ENCODE data around the gene LSMEM2. TPM values are rescaled to one million over a fixed set of nuclear protein-coding genes. Genes with fewer than 3 reads are reported as not detected.

LSMEM2 gene
- polyA plus RNA-seq, 1 donor (not counting 4 experiments of a cell fraction or from before 2014, with no cell fraction given), result not detected

- no peak for DNase-seq (ENCODE audit: low read depth, low spot score)
- H3K27me3 ChIP-seq (ENCODE audit: control insufficient read depth, extremely low read depth, insufficient read depth, low read length), result peaks cover 7% of the 10 kb centered on the region
- peaks cover 36% of the 10 kb centered on the region for H3K4me1 ChIP-seq (ENCODE audit: control insufficient read depth, extremely low read depth, insufficient read depth, low read length)
- dilution Hi-C loops (cut with MboI; ENCODE audit: extremely low pct_ligation_motif_present, low sequenced_read_pairs), result no loop called here
- H3K4me3 ChIP-seq (ENCODE audit: control insufficient read depth in 2 of 3, extremely low read depth in 1 of 3, insufficient read depth in 2 of 3, low read depth in 1 of 3, low read length in 3 of 3), result no peak overlapping the region
- TF ChIP-seq, protein P1, sequence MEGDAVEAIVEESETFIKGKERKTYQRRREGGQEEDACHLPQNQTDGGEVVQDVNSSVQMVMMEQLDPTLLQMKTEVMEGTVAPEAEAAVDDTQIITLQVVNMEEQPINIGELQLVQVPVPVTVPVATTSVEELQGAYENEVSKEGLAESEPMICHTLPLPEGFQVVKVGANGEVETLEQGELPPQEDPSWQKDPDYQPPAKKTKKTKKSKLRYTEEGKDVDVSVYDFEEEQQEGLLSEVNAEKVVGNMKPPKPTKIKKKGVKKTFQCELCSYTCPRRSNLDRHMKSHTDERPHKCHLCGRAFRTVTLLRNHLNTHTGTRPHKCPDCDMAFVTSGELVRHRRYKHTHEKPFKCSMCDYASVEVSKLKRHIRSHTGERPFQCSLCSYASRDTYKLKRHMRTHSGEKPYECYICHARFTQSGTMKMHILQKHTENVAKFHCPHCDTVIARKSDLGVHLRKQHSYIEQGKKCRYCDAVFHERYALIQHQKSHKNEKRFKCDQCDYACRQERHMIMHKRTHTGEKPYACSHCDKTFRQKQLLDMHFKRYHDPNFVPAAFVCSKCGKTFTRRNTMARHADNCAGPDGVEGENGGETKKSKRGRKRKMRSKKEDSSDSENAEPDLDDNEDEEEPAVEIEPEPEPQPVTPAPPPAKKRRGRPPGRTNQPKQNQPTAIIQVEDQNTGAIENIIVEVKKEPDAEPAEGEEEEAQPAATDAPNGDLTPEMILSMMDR (optimal IDR thresholded peaks at IDR 0.05 in 1 of 3, IDR thresholded peaks at IDR 0.05 in 1 of 3, conservative IDR thresholded peaks at IDR 0.05 in 1 of 3; ENCODE audit: extremely low read depth in 1 of 3, insufficient read depth in 2 of 3, low read length in 3 of 3), result no peak
- no peak for TF ChIP-seq EZH2 (IDR thresholded peaks at IDR 0.05; ENCODE audit: low read length)
- H3K9me1 ChIP-seq (ENCODE audit: control insufficient read depth, extremely low read depth, insufficient read depth, low read length), result peaks cover 2% of the 10 kb centered on the region
- no peaks in the 10 kb centered on the region for H3K79me2 ChIP-seq (ENCODE audit: control insufficient read depth, insufficient read depth, low read length)
- no peaks in the 10 kb centered on the region for H3K36me3 ChIP-seq (ENCODE audit: control insufficient read depth in 2 of 2, extremely low read depth in 1 of 2, insufficient read depth in 2 of 2, low read length in 2 of 2)
- FAIRE-seq, result no peak
- no peak overlapping the region for H3K9ac ChIP-seq (ENCODE audit: control insufficient read depth, extremely low read depth, insufficient read depth, low read length)
- H4K20me1 ChIP-seq (ENCODE audit: control insufficient read depth, extremely low read depth, insufficient read depth, low read length), result no peaks in the 10 kb centered on the region
- H2AFZ ChIP-seq (ENCODE audit: control insufficient read depth, low read length), result no peak overlapping the region
- no peak overlapping the region for H3K27ac ChIP-seq (ENCODE audit: control insufficient read depth, insufficient read depth, low read length)
- H3K9me3 ChIP-seq (ENCODE audit: control insufficient read depth, low read depth, low read length), result no peaks in the 10 kb centered on the region
- H3K4me2 ChIP-seq (ENCODE audit: control insufficient read depth, extremely low read depth, insufficient read depth, low read depth, low read length), result no peak overlapping the region
These were observed 10.6 kb upstream of the LSMEM2 start for GRCh38 chr3:50268276-50268675.

DNA sequence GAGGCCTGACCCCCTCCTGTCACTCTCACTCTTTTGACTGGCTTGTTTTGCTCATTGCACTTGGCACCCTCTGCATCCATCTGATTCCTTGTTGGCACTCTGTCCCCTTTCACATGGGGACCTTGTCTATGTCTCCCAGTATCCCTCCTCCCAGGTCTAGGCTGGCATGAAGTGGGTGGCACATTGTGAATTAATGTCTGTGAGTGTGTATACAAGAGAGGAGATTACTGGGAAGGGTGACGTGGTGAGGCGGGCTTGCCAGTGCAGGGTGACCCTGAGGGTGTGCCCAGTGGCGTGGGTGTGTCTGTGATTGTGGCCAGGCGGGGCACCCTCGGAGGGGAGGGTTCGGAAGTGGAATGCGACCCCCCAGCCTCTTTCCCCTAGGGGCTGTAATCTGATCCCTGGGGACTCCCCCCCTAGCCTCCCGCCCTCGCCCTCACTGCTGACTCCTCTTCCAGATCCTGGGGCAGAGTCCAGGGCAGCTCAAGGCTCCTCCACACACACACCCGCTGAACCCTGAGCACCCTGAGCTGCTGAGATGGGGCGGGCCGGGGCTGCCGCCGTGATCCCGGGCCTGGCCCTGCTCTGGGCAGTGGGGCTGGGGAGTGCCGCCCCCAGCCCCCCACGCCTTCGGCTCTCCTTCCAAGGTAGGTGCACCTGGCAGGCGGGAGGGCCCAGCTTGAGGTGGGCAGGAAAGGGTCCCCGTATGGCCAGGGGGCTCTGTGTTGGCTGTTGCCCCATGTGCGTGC lies 10.0 kb upstream of the LSMEM2 start, which contains the start of gene SEMA3B:
Gene SEMA3B (plus strand): TSS at position 445 of the 749 bp plus-strand sequence. CDS start 94 bp downstream, at position 539.
- dilution Hi-C loops (cut with MboI; ENCODE audit: extremely low pct_ligation_motif_present, low sequenced_read_pairs), result no loop called here
- Histone ChIP-seq H3K36me3 (ENCODE audit: control insufficient read depth in 2 of 2, extremely low read depth in 1 of 2, insufficient read depth in 2 of 2, low read length in 2 of 2) (no peaks in the 10 kb centered on the region), H3K27ac (ENCODE audit: control insufficient read depth, insufficient read depth, low read length) (no peak within 1 kb of the TSS), H3K4me3 (ENCODE audit: control insufficient read depth in 2 of 3, extremely low read depth in 1 of 3, insufficient read depth in 2 of 3, low read depth in 1 of 3, low read length in 3 of 3) (no peak within 1 kb of the TSS), H3K9ac (ENCODE audit: control insufficient read depth, extremely low read depth, insufficient read depth, low read length) (no peak within 1 kb of the TSS), H3K9me3 (ENCODE audit: control insufficient read depth, low read depth, low read length) (no peaks in the 10 kb centered on the region), H2AFZ (ENCODE audit: control insufficient read depth, low read length) (no peak within 1 kb of the TSS), H3K27me3 (ENCODE audit: control insufficient read depth, extremely low read depth, insufficient read depth, low read length) (peaks cover 13% of the 10 kb centered on the region), H3K4me1 (ENCODE audit: control insufficient read depth, extremely low read depth, insufficient read depth, low read length) (peaks cover 37% of the 10 kb centered on the region), H3K79me2 (ENCODE audit: control insufficient read depth, insufficient read depth, low read length) (no peaks in the 10 kb centered on the region), H4K20me1 (ENCODE audit: control insufficient read depth, extremely low read depth, insufficient read depth, low read length) (no peaks in the 10 kb centered on the region), H3K9me1 (ENCODE audit: control insufficient read depth, extremely low read depth, insufficient read depth, low read length) (peaks cover 2% of the 10 kb centered on the region), H3K4me2 (ENCODE audit: control insufficient read depth, extremely low read depth, insufficient read depth, low read depth, low read length) (peak within 1 kb of the TSS; percentile 59)
- DNase-seq (ENCODE audit: low read depth, low spot score), result no peak
- peak; percentile 41 for FAIRE-seq
- TF ChIP-seq, protein P1 (optimal IDR thresholded peaks at IDR 0.05 in 1 of 3, IDR thresholded peaks at IDR 0.05 in 1 of 3, conservative IDR thresholded peaks at IDR 0.05 in 1 of 3; ENCODE audit: extremely low read depth in 1 of 3, insufficient read depth in 2 of 3, low read length in 3 of 3), result no peak
- TF ChIP-seq EZH2 (IDR thresholded peaks at IDR 0.05; ENCODE audit: low read length), result no peak

Data from keratinocyte (primary cell).